ENCODE measurements around the gene FBRS. TPM values are rescaled to one million over a fixed set of nuclear protein-coding genes. Genes with fewer than 3 reads are reported as not detected.

Gene FBRS
- total and polyA plus RNA-seq, 2 of the 13 experiments (the other 11 are each of a cell fraction or from before 2014, with no cell fraction given): 13.7 to 16.2 TPM

GRCh38 chr16:30621765-30622164 lies 36.5 kb upstream of the FBRS start:
- POLR2A ChIA-PET: interaction anchor here (1.1 to 6.5 kb wide), 2 partner anchors 12 to 482 kb away, joined by 3 to 46 read pairs; partner anchors contain the start of gene ZNF689
- no peak overlapping the region for H2AFZ ChIP-seq (ENCODE audit: low read length)
- in situ Hi-C loops (cut with HindIII; ENCODE audit: extremely low pct_ligation_motif_present, low pct_unique_long_range_greater_than_20kb): loop anchor here (5.0 kb wide), 1 partner anchor 49 kb away; the partner anchor contains the start of gene ZNF688

More at GRCh38 chr16:30621765-30622164, 36.5 kb upstream of the FBRS start:
- no peak overlapping the region for H3K9ac ChIP-seq (ENCODE audit: insufficient read depth, low read depth, low read length)
- H3K27me3 ChIP-seq (ENCODE audit: control insufficient read depth in 1 of 2, insufficient read depth in 2 of 2, low read length in 2 of 2): peaks cover 0 to 19% of the 10 kb centered on the region in 2 experiments; a peak in 3 of 5 replicates
- intact Hi-C loops (cut with micrococcal nuclease; ENCODE audit: unreplicated experiment): no loop called here
- no peaks in the 10 kb centered on the region for H3K9me3 ChIP-seq (ENCODE audit: low read length)
- H3K27ac ChIP-seq (ENCODE audit: extremely low read length, insufficient read depth, low read length): no peak overlapping the region
- TF ChIP-seq NFIB (CRISPR knock-in tag; IDR thresholded peaks at IDR 0.05; ENCODE audit: borderline replicate concordance) (no peak), MIXL1 (CRISPR knock-in tag; IDR thresholded peaks at IDR 0.05) (no peak), ZNF747 (CRISPR knock-in tag; IDR thresholded peaks at IDR 0.05; ENCODE audit: borderline replicate concordance) (no peak), TOPORS (CRISPR knock-in tag; IDR thresholded peaks at IDR 0.05) (no peak), ZNF563 (CRISPR knock-in tag; IDR thresholded peaks at IDR 0.05) (no peak), POLR2AphosphoS2 (IDR thresholded peaks at IDR 0.05; ENCODE audit: low read depth, low read length) (no peak), ZNF703 (CRISPR knock-in tag; IDR thresholded peaks at IDR 0.05; ENCODE audit: borderline replicate concordance) (no peak), MAF1 (CRISPR knock-in tag; IDR thresholded peaks at IDR 0.05; ENCODE audit: borderline replicate concordance) (no peak), ZNF24 (IDR thresholded peaks at IDR 0.05) (no peak), MXI1 (IDR thresholded peaks at IDR 0.05; ENCODE audit: borderline replicate concordance, low read depth, low read length) (no peak), ZNF782 (CRISPR knock-in tag; IDR thresholded peaks at IDR 0.05; ENCODE audit: borderline replicate concordance) (no peak), ZNF383 (CRISPR knock-in tag; IDR thresholded peaks at IDR 0.05; ENCODE audit: borderline replicate concordance) (no peak), FOXP1 (IDR thresholded peaks at IDR 0.05) (no peak), FOXP1 (CRISPR knock-in tag; IDR thresholded peaks at IDR 0.05) (no peak), MZF1 (CRISPR knock-in tag; IDR thresholded peaks at IDR 0.05; ENCODE audit: borderline replicate concordance) (no peak), FOXC1 (CRISPR knock-in tag; IDR thresholded peaks at IDR 0.05; ENCODE audit: borderline replicate concordance) (no peak), ZFP62 (CRISPR knock-in tag; IDR thresholded peaks at IDR 0.05) (no peak)
- TF ChIP-seq, protein P1, sequence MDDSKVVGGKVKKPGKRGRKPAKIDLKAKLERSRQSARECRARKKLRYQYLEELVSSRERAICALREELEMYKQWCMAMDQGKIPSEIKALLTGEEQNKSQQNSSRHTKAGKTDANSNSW (CRISPR knock-in tag; IDR thresholded peaks at IDR 0.05; ENCODE audit: borderline replicate concordance): no peak
- TF ChIP-seq, protein P2, sequence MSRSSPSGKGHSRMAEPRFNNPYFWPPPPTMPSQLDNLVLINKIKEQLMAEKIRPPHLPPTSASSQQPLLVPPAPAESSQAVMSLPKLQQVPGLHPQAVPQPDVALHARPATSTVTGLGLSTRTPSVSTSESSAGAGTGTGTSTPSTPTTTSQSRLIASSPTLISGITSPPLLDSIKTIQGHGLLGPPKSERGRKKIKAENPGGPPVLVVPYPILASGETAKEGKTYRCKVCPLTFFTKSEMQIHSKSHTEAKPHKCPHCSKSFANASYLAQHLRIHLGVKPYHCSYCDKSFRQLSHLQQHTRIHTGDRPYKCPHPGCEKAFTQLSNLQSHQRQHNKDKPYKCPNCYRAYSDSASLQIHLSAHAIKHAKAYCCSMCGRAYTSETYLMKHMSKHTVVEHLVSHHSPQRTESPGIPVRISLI (CRISPR knock-in tag; IDR thresholded peaks at IDR 0.05; ENCODE audit: borderline replicate concordance): no peak
- TF ChIP-seq, protein P3, sequence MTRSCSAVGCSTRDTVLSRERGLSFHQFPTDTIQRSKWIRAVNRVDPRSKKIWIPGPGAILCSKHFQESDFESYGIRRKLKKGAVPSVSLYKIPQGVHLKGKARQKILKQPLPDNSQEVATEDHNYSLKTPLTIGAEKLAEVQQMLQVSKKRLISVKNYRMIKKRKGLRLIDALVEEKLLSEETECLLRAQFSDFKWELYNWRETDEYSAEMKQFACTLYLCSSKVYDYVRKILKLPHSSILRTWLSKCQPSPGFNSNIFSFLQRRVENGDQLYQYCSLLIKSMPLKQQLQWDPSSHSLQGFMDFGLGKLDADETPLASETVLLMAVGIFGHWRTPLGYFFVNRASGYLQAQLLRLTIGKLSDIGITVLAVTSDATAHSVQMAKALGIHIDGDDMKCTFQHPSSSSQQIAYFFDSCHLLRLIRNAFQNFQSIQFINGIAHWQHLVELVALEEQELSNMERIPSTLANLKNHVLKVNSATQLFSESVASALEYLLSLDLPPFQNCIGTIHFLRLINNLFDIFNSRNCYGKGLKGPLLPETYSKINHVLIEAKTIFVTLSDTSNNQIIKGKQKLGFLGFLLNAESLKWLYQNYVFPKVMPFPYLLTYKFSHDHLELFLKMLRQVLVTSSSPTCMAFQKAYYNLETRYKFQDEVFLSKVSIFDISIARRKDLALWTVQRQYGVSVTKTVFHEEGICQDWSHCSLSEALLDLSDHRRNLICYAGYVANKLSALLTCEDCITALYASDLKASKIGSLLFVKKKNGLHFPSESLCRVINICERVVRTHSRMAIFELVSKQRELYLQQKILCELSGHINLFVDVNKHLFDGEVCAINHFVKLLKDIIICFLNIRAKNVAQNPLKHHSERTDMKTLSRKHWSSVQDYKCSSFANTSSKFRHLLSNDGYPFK (CRISPR knock-in tag; IDR thresholded peaks at IDR 0.05; ENCODE audit: borderline replicate concordance): no peak
- CTCF ChIA-PET (ENCODE audit: low intra/inter-chr PET ratio, low total read pairs): no interaction called here
- peaks cover 76% of the 10 kb centered on the region for H3K4me1 ChIP-seq (ENCODE audit: insufficient read depth, low read length)
- no peak overlapping the region for H3K4me2 ChIP-seq (ENCODE audit: low read depth, low read length)
- H4K20me1 ChIP-seq (ENCODE audit: insufficient read depth, low read length): no peaks in the 10 kb centered on the region
- H3K79me2 ChIP-seq (ENCODE audit: insufficient read depth, low read length): no peaks in the 10 kb centered on the region
- ATAC-seq: no peak
- no peak for FAIRE-seq
- no peaks in the 10 kb centered on the region for H3K36me3 ChIP-seq (replicated peaks in 1 of 2; ENCODE audit: control insufficient read depth in 1 of 2, insufficient read depth in 2 of 2, low read length in 2 of 2)
- no peak overlapping the region for H3K4me3 ChIP-seq (replicated peaks in 1 of 3; ENCODE audit: insufficient read depth in 1 of 3, low read depth in 2 of 3, low read length in 3 of 3)
- DNase-seq (ENCODE audit: low spot score): no peak
- 74% methylated on average over 5 of the region's 5 CpGs for WGBS (ENCODE audit: low lambda C conversion rate)
- BruUV-seq (replicated peaks): no TSS peak
